Vagina (tissue), 2 donors: ENCODE measurements around the gene ABHD6. TPM values are rescaled to one million over a fixed set of nuclear protein-coding genes. Genes with fewer than 3 reads are reported as not detected.

Experiments used
- DNase-seq, 2 donors: peaks; one replicate each; pipeline ENCODE4 v3.0.0-alpha.2; 2017; ENCODE audit errors: extremely low spot score in 2 of 2
- H3K27ac ChIP-seq: fragments of 200-600 bp; sonication (generic); one replicate; pipeline ENCODE4 v1.5.1; 2019
- H3K27me3 ChIP-seq: fragments of 200-600 bp; sonication (generic); one replicate; pipeline ENCODE4 v1.5.1; 2019
- H3K36me3 ChIP-seq, 2 donors: fragments of 200-600 bp; sonication (generic); one replicate each; pipeline ENCODE4 v1.5.1; 2017 to 2019
- H3K4me1 ChIP-seq: fragments of 200-600 bp; sonication (generic); one replicate; pipeline ENCODE4 v1.5.1; 2019
- H3K4me3 ChIP-seq, 2 donors: fragments of 200-600 bp; sonication (generic); 1 replicate in 1 of 2; 2 replicates in 1 of 2; pipeline ENCODE4 v1.5.1; 2016 to 2019
- H3K9me3 ChIP-seq: fragments of 200-600 bp; sonication (generic); one replicate; pipeline ENCODE4 v1.5.1; 2019
- CTCF ChIP-seq, 3 experiments: fragments of 450-650 bp in 2 of 3; fragments of 200-600 bp in 1 of 3; sonication (generic) in 1 of 3; IDR thresholded peaks; one replicate each; pipeline ENCODE4 v1.5.1; 2017 to 2019; ENCODE audit warnings: antibody characterized with exemption in 3 of 3, mild to moderate bottlenecking in 2 of 3, moderate library complexity in 2 of 3
- POLR2A ChIP-seq, 2 donors: fragments of 450-650 bp; IDR thresholded peaks; one replicate each; pipeline ENCODE4 v1.6.1; 2017; ENCODE audit warnings: antibody characterized with exemption in 2 of 2, mild to moderate bottlenecking in 2 of 2, moderate library complexity in 2 of 2
- POLR2AphosphoS5 ChIP-seq, 2 donors: sonication (generic); formaldehyde crosslinking; IDR thresholded peaks; one replicate each; pipeline ENCODE4 v1.9.0; 2017; ENCODE audit warnings: antibody characterized with exemption in 2 of 2, mild to moderate bottlenecking in 2 of 2, low read depth in 1 of 2; ENCODE audit not compliant: insufficient read depth in 1 of 2
- intact Hi-C: fragments of 100-400 bp; cut with DNase I; formaldehyde crosslinking; loops from one replicate; pipeline ENCODE4 v1.15.1; 2023
- total RNA-seq: library from RNA; depleted of rRNA; stranded (reverse); fragments of >200 nt; gene quantifications from one replicate; pipeline ENCODE4 v1.2.3, GENCODE V29; 2016

ABHD6 gene
- total RNA-seq, 1 donor from 2014 or later = 18.9 TPM

GRCh38 chr3:58202917-58203360 is 34.7 kb upstream of the ABHD6 start:
- TF ChIP-seq POLR2A (IDR thresholded peaks at IDR 0.05) = no peak
- no peak for TF ChIP-seq POLR2AphosphoS5 (IDR thresholded peaks at IDR 0.05; ENCODE audit: insufficient read depth in 1 of 2, low read depth in 1 of 2)
- TF ChIP-seq CTCF (IDR thresholded peaks at IDR 0.05) = no peak
- Histone ChIP-seq H3K9me3 (no peaks in the 10 kb centered on the region), H3K36me3 (no peaks in the 10 kb centered on the region), H3K27me3 (no peaks in the 10 kb centered on the region), H3K4me1 (peaks cover 33% of the 10 kb centered on the region), H3K27ac (no peak overlapping the region), H3K4me3 (no peak overlapping the region)
- no peak for DNase-seq
- intact Hi-C loops = no loop called here

GRCh38 chr3:58203541-58203940 is 34.1 kb upstream of the ABHD6 start:
- no peaks in the 10 kb centered on the region for H3K36me3 ChIP-seq
- no peaks in the 10 kb centered on the region for H3K27me3 ChIP-seq
- no peak overlapping the region for H3K4me3 ChIP-seq
- H3K9me3 ChIP-seq = no peaks in the 10 kb centered on the region
- peaks cover 28% of the 10 kb centered on the region for H3K4me1 ChIP-seq
- DNase-seq = no peak
- no peak overlapping the region for H3K27ac ChIP-seq
- intact Hi-C loops = no loop called here
- TF ChIP-seq POLR2AphosphoS5 (IDR thresholded peaks at IDR 0.05; ENCODE audit: insufficient read depth in 1 of 2, low read depth in 1 of 2) (no peak), CTCF (IDR thresholded peaks at IDR 0.05) (no peak), POLR2A (IDR thresholded peaks at IDR 0.05) (no peak)

- Histone ChIP-seq H3K4me1 (peaks cover 17% of the 10 kb centered on the region), H3K9me3 (no peaks in the 10 kb centered on the region), H3K27me3 (no peaks in the 10 kb centered on the region), H3K4me3 (no peak overlapping the region), H3K27ac (no peak overlapping the region), H3K36me3 (no peaks in the 10 kb centered on the region)
- TF ChIP-seq CTCF (IDR thresholded peaks at IDR 0.05) = no peak
- TF ChIP-seq POLR2A (IDR thresholded peaks at IDR 0.05) = no peak
- no peak for TF ChIP-seq POLR2AphosphoS5 (IDR thresholded peaks at IDR 0.05; ENCODE audit: insufficient read depth in 1 of 2, low read depth in 1 of 2)
- no peak for DNase-seq
- intact Hi-C loops = no loop called here
Observed at GRCh38 chr3:58204720-58205119, 32.9 kb upstream of the ABHD6 start.

GRCh38 chr3:58205981-58206380 is 31.6 kb upstream of the ABHD6 start:
- peaks cover 14% of the 10 kb centered on the region for H3K4me1 ChIP-seq
- no peaks in the 10 kb centered on the region for H3K9me3 ChIP-seq
- no peaks in the 10 kb centered on the region for H3K27me3 ChIP-seq
- H3K27ac ChIP-seq = no peak overlapping the region
- DNase-seq = no peak
- no peaks in the 10 kb centered on the region for H3K36me3 ChIP-seq
- TF ChIP-seq POLR2AphosphoS5 (IDR thresholded peaks at IDR 0.05; ENCODE audit: insufficient read depth in 1 of 2, low read depth in 1 of 2) (no peak), POLR2A (IDR thresholded peaks at IDR 0.05) (no peak), CTCF (IDR thresholded peaks at IDR 0.05) (no peak)
- no peak overlapping the region for H3K4me3 ChIP-seq
- intact Hi-C loops = no loop called here

GRCh38 chr3:58206406-58207011 is 31.1 kb upstream of the ABHD6 start:
- Histone ChIP-seq H3K27me3 (no peaks in the 10 kb centered on the region), H3K4me3 (no peak overlapping the region), H3K4me1 (peaks cover 16% of the 10 kb centered on the region), H3K36me3 (no peaks in the 10 kb centered on the region), H3K9me3 (no peaks in the 10 kb centered on the region), H3K27ac (no peak overlapping the region)
- DNase-seq = no peak
- intact Hi-C loops = no loop called here
- TF ChIP-seq POLR2A (IDR thresholded peaks at IDR 0.05) (no peak), CTCF (IDR thresholded peaks at IDR 0.05) (no peak), POLR2AphosphoS5 (IDR thresholded peaks at IDR 0.05; ENCODE audit: insufficient read depth in 1 of 2, low read depth in 1 of 2) (no peak)
